SK-N-MC (cell line): ENCODE results near the gene CFD.
A peak's percentile ranks its signal among the peaks of the same experiment; 100 is the strongest.

Experiments used
- DNase-seq: peaks from one replicate; pipeline ENCODE4 v3.0.0-alpha.2; 2011; ENCODE audit warnings: low read depth, low spot score
- H3K27ac ChIP-seq: fragments of 200-600 bp; sonication (generic); 2 replicates; pipeline ENCODE4 v1.5.1; 2016; ENCODE audit warnings: mixed run types
- H3K36me3 ChIP-seq: fragments of 200-600 bp; sonication (generic); 2 replicates; pipeline ENCODE4 v1.6.1; 2017; ENCODE audit warnings: antibody characterized with exemption, low read length, mixed read lengths; ENCODE audit not compliant: insufficient read depth
- H3K4me3 ChIP-seq: fragments of 200-600 bp; sonication (generic); 2 replicates; pipeline ENCODE4 v1.5.1; 2016
- H3K9ac ChIP-seq: fragments of 200-600 bp; sonication (generic); 2 replicates; pipeline ENCODE4 v1.8.0; 2017; ENCODE audit warnings: mixed run types, mixed read lengths; ENCODE audit not compliant: insufficient read length
- H3K9me3 ChIP-seq: fragments of 200-600 bp; sonication (generic); 2 replicates; pipeline ENCODE4 v1.6.1; 2017; ENCODE audit warnings: low read depth, mild to moderate bottlenecking, antibody characterized with exemption, low read length, moderate library complexity, mixed read lengths
- EZH2 ChIP-seq: fragments of 200-600 bp; sonication (generic); IDR thresholded peaks from one replicate; pipeline ENCODE4 v1.6.1; 2017; ENCODE audit warnings: antibody characterized with exemption
- FOXP2 ChIP-seq: optimal IDR thresholded peaks from 2 replicates; pipeline ENCODE3; 2011; ENCODE audit warnings: mild to moderate bottlenecking, moderate library complexity; ENCODE audit not compliant: insufficient read depth; ENCODE audit errors: extremely low read length, control extremely low read depth
- POLR2AphosphoS5 ChIP-seq: IDR thresholded peaks from 2 replicates; pipeline ENCODE4 v1.6.1; 2012; ENCODE audit warnings: mild to moderate bottlenecking, low read depth, low read length, borderline replicate concordance

CFD gene

GRCh38 chr19:867855-868457 lies 8.5 kb downstream of the CFD start:
- Histone ChIP-seq H3K4me3 (0 out of 2 replicates have a peak overlapping the region, but pooled peaks have one; percentile 26), H3K27ac (peak overlapping the region; percentile 56), H3K9ac (no peak overlapping the region), H3K36me3 (peaks cover 27% of the 10 kb centered on the region), H3K9me3 (no peaks in the 10 kb centered on the region)
- DNase-seq: no peak
- TF ChIP-seq FOXP2 (no peak), EZH2 (no peak), POLR2AphosphoS5 (no peak; the same call in 1 of the 2 replicates)

GRCh38 chr19:868458-869244 lies 9.2 kb downstream of the CFD start:
- H3K9ac ChIP-seq: no peak overlapping the region
- TF ChIP-seq FOXP2 (no peak), POLR2AphosphoS5 (no peak; the same call in 1 of the 2 replicates), EZH2 (no peak)
- H3K9me3 ChIP-seq: no peaks in the 10 kb centered on the region
- peak overlapping the region; percentile 89 for H3K27ac ChIP-seq
- H3K36me3 ChIP-seq: peaks cover 27% of the 10 kb centered on the region
- no peak for DNase-seq
- no peak overlapping the region for H3K4me3 ChIP-seq

- Histone ChIP-seq H3K36me3 (peaks cover 27% of the 10 kb centered on the region), H3K9ac (peak overlapping the region; percentile 27), H3K4me3 (0 out of 2 replicates have a peak overlapping the region, but pooled peaks have one; percentile 4), H3K9me3 (no peaks in the 10 kb centered on the region), H3K27ac (peak overlapping the region; percentile 89)
- no peak for TF ChIP-seq POLR2AphosphoS5
- TF ChIP-seq EZH2: no peak
- TF ChIP-seq FOXP2: no peak
- peak; percentile 52 for DNase-seq
Measured at GRCh38 chr19:869245-870177, 10.0 kb downstream of the CFD start.

GRCh38 chr19:870314-870713 lies 10.8 kb downstream of the CFD start:
- peaks cover 27% of the 10 kb centered on the region for H3K36me3 ChIP-seq
- no peaks in the 10 kb centered on the region for H3K9me3 ChIP-seq
- H3K4me3 ChIP-seq: no peak overlapping the region
- no peak for DNase-seq
- no peak for TF ChIP-seq FOXP2
- TF ChIP-seq EZH2: no peak
- no peak for TF ChIP-seq POLR2AphosphoS5
- H3K27ac ChIP-seq: no peak overlapping the region; the same call in 1 of the 2 replicates
- no peak overlapping the region for H3K9ac ChIP-seq

- Histone ChIP-seq H3K9ac (no peak overlapping the region), H3K4me3 (no peak overlapping the region), H3K9me3 (no peaks in the 10 kb centered on the region), H3K27ac (peak overlapping the region; percentile 76), H3K36me3 (peaks cover 27% of the 10 kb centered on the region)
- no peak for DNase-seq
- TF ChIP-seq FOXP2 (no peak), EZH2 (no peak), POLR2AphosphoS5 (no peak)
Measured at GRCh38 chr19:870963-871401, 11.5 kb downstream of the CFD start.

GRCh38 chr19:871446-872265 lies 12.2 kb downstream of the CFD start:
- TF ChIP-seq FOXP2 (no peak), POLR2AphosphoS5 (no peak), EZH2 (no peak)
- Histone ChIP-seq H3K4me3 (peak overlapping the region; percentile 71), H3K9ac (no peak overlapping the region), H3K36me3 (peaks cover 32% of the 10 kb centered on the region), H3K9me3 (no peaks in the 10 kb centered on the region), H3K27ac (peak overlapping the region; percentile 87)
- no peak for DNase-seq

GRCh38 chr19:872266-872951 lies 12.9 kb downstream of the CFD start:
- TF ChIP-seq POLR2AphosphoS5 (peak; percentile 20; the same call in 1 of the 2 replicates), FOXP2 (no peak), EZH2 (no peak)
- peak; percentile 69 for DNase-seq
- Histone ChIP-seq H3K27ac (peak overlapping the region; percentile 87), H3K4me3 (peak overlapping the region; percentile 71), H3K9me3 (no peaks in the 10 kb centered on the region), H3K36me3 (peaks cover 32% of the 10 kb centered on the region), H3K9ac (no peak overlapping the region)
